ENCODE results near the gene DENND2C. TPM values are rescaled to one million over a fixed set of nuclear protein-coding genes. Genes with fewer than 3 reads are reported as not detected.

The DENND2C gene
- total and polyA plus RNA-seq, 2 of the 13 experiments (the other 11 are each of a cell fraction or from before 2014, with no cell fraction given): 0.08 to 0.33 TPM

DNA sequence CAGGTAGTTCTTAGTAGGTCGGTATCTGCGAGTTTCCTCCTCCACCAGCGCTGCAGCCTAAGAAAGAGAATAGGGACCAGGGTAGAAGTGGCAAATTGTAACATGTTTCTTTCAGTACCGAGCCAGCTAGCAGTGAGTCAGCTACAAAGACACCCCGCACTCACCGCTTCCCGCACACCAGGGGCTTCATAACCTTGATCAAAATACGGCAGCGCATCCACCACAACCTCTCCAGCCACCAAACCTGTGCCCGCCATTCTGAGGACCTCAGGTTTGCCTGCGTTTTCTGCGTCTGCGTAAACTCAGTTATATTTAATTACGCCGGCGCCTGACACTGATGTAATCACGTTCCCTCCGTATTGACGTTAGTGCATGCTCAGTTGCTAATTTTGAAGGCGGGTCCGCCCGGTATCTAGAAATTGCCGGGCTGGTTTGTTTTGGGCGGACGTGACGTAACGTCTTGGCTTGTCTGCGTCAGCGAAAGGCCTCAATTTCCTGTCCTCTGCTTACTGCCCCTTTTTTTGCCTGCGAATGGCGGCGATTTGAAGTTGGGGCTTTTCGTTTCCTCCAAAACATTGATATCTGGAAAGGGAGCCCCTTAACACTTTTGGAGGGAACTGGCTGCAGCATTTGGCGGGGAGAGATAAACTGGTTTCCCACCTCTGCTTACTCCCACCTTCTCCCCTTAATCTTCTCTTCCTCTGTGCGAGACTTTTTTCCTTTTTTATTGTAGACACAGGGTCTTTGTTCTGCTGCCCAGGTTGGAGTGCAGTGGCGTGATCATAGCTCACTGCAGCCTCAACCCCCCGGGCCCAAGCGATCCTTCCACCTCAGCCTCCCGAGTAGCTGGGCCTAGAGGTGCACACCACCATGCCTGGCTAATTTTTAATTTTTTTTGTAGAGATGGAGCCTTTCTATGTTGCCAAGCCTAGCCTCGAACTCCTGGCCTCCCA lies 88.2 kb downstream of the DENND2C start, which contains the start of gene BCAS2 (continued):
- TF ChIP-seq MLXIP (CRISPR knock-in tag; IDR thresholded peaks at IDR 0.05; ENCODE audit: borderline replicate concordance) (no peak), SETDB1 (CRISPR knock-in tag; IDR thresholded peaks at IDR 0.05; ENCODE audit: borderline replicate concordance) (no peak), POLR2A (IDR thresholded peaks at IDR 0.05; ENCODE audit: insufficient read depth in 1 of 2, low read depth in 2 of 2, low read length in 2 of 2) (peak; percentile 87 to 92), ZNF430 (CRISPR knock-in tag; IDR thresholded peaks at IDR 0.05) (0 out of 2 replicates have a peak, but pooled peaks have one; percentile 31), ZFP1 (CRISPR knock-in tag; IDR thresholded peaks at IDR 0.05) (no peak), FOXA3 (CRISPR knock-in tag; IDR thresholded peaks at IDR 0.05) (peak; percentile 58; the same call in 1 of the 2 replicates), ZBED4 (CRISPR knock-in tag; IDR thresholded peaks at IDR 0.05; ENCODE audit: borderline replicate concordance) (no peak), ATF7 (IDR thresholded peaks at IDR 0.05) (peak; percentile 71), ATF7 (CRISPR knock-in tag; IDR thresholded peaks at IDR 0.05) (peak; percentile 61; the same call in 1 of the 2 replicates), ARNT2 (CRISPR knock-in tag; IDR thresholded peaks at IDR 0.05; ENCODE audit: low read depth) (0 out of 2 replicates have a peak, but pooled peaks have one; percentile 44), ZNF205 (CRISPR knock-in tag; IDR thresholded peaks at IDR 0.05) (no peak), HOXA3 (CRISPR knock-in tag; IDR thresholded peaks at IDR 0.05) (peak; percentile 98), TRIM24 (CRISPR knock-in tag; IDR thresholded peaks at IDR 0.05) (no peak), CEBPB (IDR thresholded peaks at IDR 0.05; ENCODE audit: borderline replicate concordance, low read depth, low read length) (peak; percentile 55; the same call in 1 of the 2 replicates), MYNN (CRISPR knock-in tag; IDR thresholded peaks at IDR 0.05; ENCODE audit: low read depth) (peak; percentile 70; the same call in 1 of the 2 replicates), PAF1 (CRISPR knock-in tag; IDR thresholded peaks at IDR 0.05) (no peak)
- TF ChIP-seq, protein P1, sequence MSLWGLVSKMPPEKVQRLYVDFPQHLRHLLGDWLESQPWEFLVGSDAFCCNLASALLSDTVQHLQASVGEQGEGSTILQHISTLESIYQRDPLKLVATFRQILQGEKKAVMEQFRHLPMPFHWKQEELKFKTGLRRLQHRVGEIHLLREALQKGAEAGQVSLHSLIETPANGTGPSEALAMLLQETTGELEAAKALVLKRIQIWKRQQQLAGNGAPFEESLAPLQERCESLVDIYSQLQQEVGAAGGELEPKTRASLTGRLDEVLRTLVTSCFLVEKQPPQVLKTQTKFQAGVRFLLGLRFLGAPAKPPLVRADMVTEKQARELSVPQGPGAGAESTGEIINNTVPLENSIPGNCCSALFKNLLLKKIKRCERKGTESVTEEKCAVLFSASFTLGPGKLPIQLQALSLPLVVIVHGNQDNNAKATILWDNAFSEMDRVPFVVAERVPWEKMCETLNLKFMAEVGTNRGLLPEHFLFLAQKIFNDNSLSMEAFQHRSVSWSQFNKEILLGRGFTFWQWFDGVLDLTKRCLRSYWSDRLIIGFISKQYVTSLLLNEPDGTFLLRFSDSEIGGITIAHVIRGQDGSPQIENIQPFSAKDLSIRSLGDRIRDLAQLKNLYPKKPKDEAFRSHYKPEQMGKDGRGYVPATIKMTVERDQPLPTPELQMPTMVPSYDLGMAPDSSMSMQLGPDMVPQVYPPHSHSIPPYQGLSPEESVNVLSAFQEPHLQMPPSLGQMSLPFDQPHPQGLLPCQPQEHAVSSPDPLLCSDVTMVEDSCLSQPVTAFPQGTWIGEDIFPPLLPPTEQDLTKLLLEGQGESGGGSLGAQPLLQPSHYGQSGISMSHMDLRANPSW (CRISPR knock-in tag; IDR thresholded peaks at IDR 0.05; ENCODE audit: borderline replicate concordance): no peak
- TF ChIP-seq, protein P2, sequence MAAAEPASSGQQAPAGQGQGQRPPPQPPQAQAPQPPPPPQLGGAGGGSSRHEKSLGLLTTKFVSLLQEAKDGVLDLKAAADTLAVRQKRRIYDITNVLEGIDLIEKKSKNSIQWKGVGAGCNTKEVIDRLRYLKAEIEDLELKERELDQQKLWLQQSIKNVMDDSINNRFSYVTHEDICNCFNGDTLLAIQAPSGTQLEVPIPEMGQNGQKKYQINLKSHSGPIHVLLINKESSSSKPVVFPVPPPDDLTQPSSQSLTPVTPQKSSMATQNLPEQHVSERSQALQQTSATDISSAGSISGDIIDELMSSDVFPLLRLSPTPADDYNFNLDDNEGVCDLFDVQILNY (CRISPR knock-in tag; conservative IDR thresholded peaks at IDR 0.05): 0 out of 2 replicates have a peak, but pooled peaks have one; percentile 27
